Measurements from ENCODE around the gene SUV39H1. TPM values are rescaled to one million over a fixed set of nuclear protein-coding genes. Genes with fewer than 3 reads are reported as not detected.

The SUV39H1 gene
- total and polyA plus RNA-seq, 2 of the 8 experiments (the other 6 are each of a cell fraction or from before 2014, with no cell fraction given): 14.8 to 27.8 TPM

GRCh38 chrX:48649102-48649501 is 47.4 kb upstream of the SUV39H1 start:
- DNase-seq (ENCODE audit: low read depth in 1 of 2, low spot score in 2 of 2): no peak
- Histone ChIP-seq H3K4me2 (ENCODE audit: insufficient read depth in 1 of 2, low read depth in 2 of 2, low read length in 2 of 2) (no peak overlapping the region), H3K56ac (replicated peaks; ENCODE audit: insufficient read length, low read depth, low read length) (no peak overlapping the region), H2AK5ac (ENCODE audit: low read depth, low read length) (no peak overlapping the region), H3K27me3 (replicated peaks in 1 of 4; ENCODE audit: control insufficient read depth in 3 of 4, extremely low read depth in 1 of 4, insufficient read depth in 3 of 4, low read length in 3 of 4) (no peaks in the 10 kb centered on the region), H2BK20ac (ENCODE audit: low read length) (no peak overlapping the region), H3K27ac (ENCODE audit: low read depth, low read length) (no peak overlapping the region), H3K9me3 (ENCODE audit: insufficient read depth in 2 of 2, low read depth in 1 of 2, low read length in 1 of 2) (no peaks in the 10 kb centered on the region), H3K4ac (replicated peaks; ENCODE audit: insufficient read length, low read depth, low read length) (no peak overlapping the region), H3K14ac (ENCODE audit: insufficient read length) (no peak overlapping the region), H2BK12ac (ENCODE audit: low read depth, low read length) (no peak overlapping the region), H4K5ac (ENCODE audit: insufficient read length, low read depth, low read length) (no peak overlapping the region), H3K9ac (replicated peaks in 1 of 4; ENCODE audit: extremely low read depth in 1 of 4, low read depth in 3 of 4, low read length in 3 of 4) (no peak overlapping the region), H3K4me1 (replicated peaks in 1 of 4; ENCODE audit: control insufficient read depth in 3 of 4, insufficient read depth in 4 of 4, low read length in 3 of 4) (peaks cover 0 to 3% (median 1%) of the 10 kb centered on the region in 4 experiments; a peak in 5 of 7 replicates), H4K91ac (replicated peaks; ENCODE audit: insufficient read length, low read length) (no peak overlapping the region), H3K18ac (ENCODE audit: extremely low read depth, low read length) (no peak overlapping the region), H3K79me2 (ENCODE audit: control insufficient read depth in 1 of 2, insufficient read depth in 2 of 2, low read length in 2 of 2) (no peaks in the 10 kb centered on the region), H3K4me3 (ENCODE audit: extremely low read depth in 1 of 4, insufficient read depth in 2 of 4, low read depth in 3 of 4, low read length in 4 of 4) (no peak overlapping the region), H2BK5ac (ENCODE audit: low read depth, low read length) (no peak overlapping the region), H3K23ac (ENCODE audit: insufficient read length) (no peak overlapping the region), H4K20me1 (replicated peaks in 1 of 2; ENCODE audit: control insufficient read depth in 1 of 2, insufficient read depth in 2 of 2, low read length in 2 of 2) (no peaks in the 10 kb centered on the region), H2AFZ (ENCODE audit: low read length) (no peak overlapping the region), H3K79me1 (ENCODE audit: low read depth, low read length) (no peaks in the 10 kb centered on the region), H3K36me3 (ENCODE audit: control insufficient read depth in 2 of 4, insufficient read depth in 4 of 4, low read length in 3 of 4) (no peaks in the 10 kb centered on the region), H2BK120ac (replicated peaks; ENCODE audit: low read depth, low read length) (no peak overlapping the region), H3K23me2 (ENCODE audit: low read depth, low read length) (no peaks in the 10 kb centered on the region), H2BK15ac (ENCODE audit: low read length) (no peak overlapping the region), H4K8ac (ENCODE audit: extremely low read depth, insufficient read depth, low read length) (no peak overlapping the region)
- FAIRE-seq: no peak
- ChIA-PET CTCF (ENCODE audit: partially characterized antibody) (interaction anchor here (0.6 to 1.5 kb wide), 2 partner anchors 51 to 1228 kb away, joined by 3 to 4 read pairs; no protein-coding TSS in a partner anchor), POLR2A (ENCODE audit: partially characterized antibody) (interaction anchor here (1.1 to 1.6 kb wide), 4 partner anchors 49 to 279 kb away, joined by 3 to 4 read pairs (median 3); partner anchors contain the start of gene SLC35A2)
- WGBS, 2 experiments (ENCODE audit: extremely low coverage in 1 of 2, insufficient coverage in 1 of 2, insufficient read length in 1 of 2, insufficient replicate concordance in 2 of 2, low coverage in 1 of 2, low lambda C conversion rate in 2 of 2, missing lambda C conversion rate in 1 of 2): 82% methylated on average over 3 of the region's 3 CpGs; no CpG with 5 or more reads in 1 of the 2 experiments
- TF ChIP-seq ATF2 (IDR thresholded peaks at IDR 0.05; ENCODE audit: low read length) (no peak), BCL11A (IDR thresholded peaks at IDR 0.05; ENCODE audit: low read depth in 2 of 2, low read length in 2 of 2) (no peak), E2F6 (IDR thresholded peaks at IDR 0.05) (no peak), SIX5 (IDR thresholded peaks at IDR 0.05; ENCODE audit: low read depth, low read length) (no peak), CTBP2 (IDR thresholded peaks at IDR 0.05; ENCODE audit: borderline replicate concordance, insufficient read depth, insufficient read length, low read length) (no peak), TCF12 (IDR thresholded peaks at IDR 0.05; ENCODE audit: low read depth, low read length) (no peak), SRF (IDR thresholded peaks at IDR 0.05; ENCODE audit: low read depth, low read length) (no peak), POU5F1 (IDR thresholded peaks at IDR 0.05; ENCODE audit: low read depth, low read length) (no peak), HDAC2 (IDR thresholded peaks at IDR 0.05; ENCODE audit: borderline replicate concordance in 1 of 2, low read depth in 2 of 2, low read length in 2 of 2) (no peak), KDM1A (IDR thresholded peaks at IDR 0.05; ENCODE audit: borderline replicate concordance, low read length) (no peak), GTF2F1 (IDR thresholded peaks at IDR 0.05; ENCODE audit: borderline replicate concordance, low read depth, low read length) (no peak)
